Activated T-cell treated with anti-CD3 and anti-CD28 coated beads, Interleukin-2, amount 50 U/mL, for 4 hours (primary cell): ENCODE data around the gene RBFOX1. TPM values are rescaled to one million over a fixed set of nuclear protein-coding genes. Genes with fewer than 3 reads are reported as not detected.

Experiments
- ATAC-seq, 2 donors: fragments of 200-7000 bp; cut with Tn5 transposase; one replicate each; pipeline ENCODE4 v1.10.0; 2021
- DNase-seq: peaks from one replicate; pipeline ENCODE4 v3.0.0-alpha.2; 2020
- H3K27me3 Mint-ChIP-seq: one replicate; pipeline ENCODE4 v1.8.0; 2021; ENCODE audit warnings: low read depth, mixed read lengths
- H3K36me3 Mint-ChIP-seq: one replicate; pipeline ENCODE4 v1.8.0; 2022; ENCODE audit warnings: mixed read lengths; ENCODE audit not compliant: insufficient read depth
- H3K4me1 Mint-ChIP-seq: one replicate; pipeline ENCODE4 v1.8.0; 2021; ENCODE audit warnings: low read depth, mixed read lengths
- H3K4me3 Mint-ChIP-seq: one replicate; pipeline ENCODE4 v1.8.0; 2021; ENCODE audit warnings: mild to moderate bottlenecking, moderate library complexity, mixed read lengths
- H3K9me3 Mint-ChIP-seq: one replicate; pipeline ENCODE4 v1.8.0; 2021; ENCODE audit warnings: mixed read lengths
- total RNA-seq, 3 donors: library from RNA; stranded (reverse); gene quantifications; one replicate each; pipeline ENCODE4 v1.2.1, GENCODE V29; 2021

Gene RBFOX1
- total RNA-seq, 3 donors from 2014 or later = not detected

GRCh38 chr16:7644811-7645210 is 312.2 kb downstream of the RBFOX1 start:
- DNase-seq (no peak), ATAC-seq (no peak)
- Mint-ChIP-seq H3K9me3 (peaks cover 9% of the 10 kb centered on the region), H3K27me3 (no peaks in the 10 kb centered on the region), H3K4me3 (no peak overlapping the region), H3K36me3 (no peaks in the 10 kb centered on the region), H3K4me1 (no peaks in the 10 kb centered on the region)

GRCh38 chr16:7646821-7647500 is 314.3 kb downstream of the RBFOX1 start:
- peaks cover 13% of the 10 kb centered on the region for H3K9me3 Mint-ChIP-seq
- H3K4me3 Mint-ChIP-seq = no peak overlapping the region
- ATAC-seq = no peak
- H3K4me1 Mint-ChIP-seq = no peaks in the 10 kb centered on the region
- H3K27me3 Mint-ChIP-seq = no peaks in the 10 kb centered on the region
- DNase-seq = no peak
- no peaks in the 10 kb centered on the region for H3K36me3 Mint-ChIP-seq

GRCh38 chr16:7650431-7650830 is 317.8 kb downstream of the RBFOX1 start:
- Mint-ChIP-seq H3K9me3 (peaks cover 16% of the 10 kb centered on the region), H3K4me3 (no peak overlapping the region), H3K27me3 (no peaks in the 10 kb centered on the region), H3K4me1 (no peaks in the 10 kb centered on the region), H3K36me3 (no peaks in the 10 kb centered on the region)
- DNase-seq (no peak), ATAC-seq (no peak)

- Mint-ChIP-seq H3K27me3 (no peaks in the 10 kb centered on the region), H3K9me3 (peaks cover 16% of the 10 kb centered on the region), H3K36me3 (no peaks in the 10 kb centered on the region), H3K4me1 (no peaks in the 10 kb centered on the region), H3K4me3 (no peak overlapping the region)
- no peak for DNase-seq
- no peak for ATAC-seq
Observed at GRCh38 chr16:7651803-7652570, 319.3 kb downstream of the RBFOX1 start.

- Mint-ChIP-seq H3K4me1 (no peaks in the 10 kb centered on the region), H3K27me3 (no peaks in the 10 kb centered on the region), H3K9me3 (peaks cover 11% of the 10 kb centered on the region), H3K4me3 (no peak overlapping the region), H3K36me3 (no peaks in the 10 kb centered on the region)
- DNase-seq (no peak), ATAC-seq (no peak)
Observed at GRCh38 chr16:7653746-7654461, 321.3 kb downstream of the RBFOX1 start.

- DNase-seq = no peak
- Mint-ChIP-seq H3K9me3 (peaks cover 13% of the 10 kb centered on the region), H3K4me1 (no peaks in the 10 kb centered on the region), H3K36me3 (no peaks in the 10 kb centered on the region), H3K4me3 (no peak overlapping the region), H3K27me3 (no peaks in the 10 kb centered on the region)
- no peak for ATAC-seq
Observed at GRCh38 chr16:7675628-7676027, 343.0 kb downstream of the RBFOX1 start.

GRCh38 chr16:7680296-7680695 is 347.7 kb downstream of the RBFOX1 start:
- ATAC-seq = no peak
- peaks cover 7% of the 10 kb centered on the region for H3K9me3 Mint-ChIP-seq

GRCh38 chr16:7688811-7689210 is 356.2 kb downstream of the RBFOX1 start:
- Mint-ChIP-seq H3K36me3 (no peaks in the 10 kb centered on the region), H3K9me3 (peaks cover 10% of the 10 kb centered on the region), H3K4me1 (no peaks in the 10 kb centered on the region), H3K4me3 (no peak overlapping the region), H3K27me3 (no peaks in the 10 kb centered on the region)
- no peak for ATAC-seq
- DNase-seq = no peak

More at GRCh38 chr16:7680296-7680695, 347.7 kb downstream of the RBFOX1 start:
- Mint-ChIP-seq H3K36me3 (no peaks in the 10 kb centered on the region), H3K27me3 (no peaks in the 10 kb centered on the region), H3K4me3 (no peak overlapping the region), H3K4me1 (no peaks in the 10 kb centered on the region)
- DNase-seq = no peak

- Mint-ChIP-seq H3K9me3 (peaks cover 10% of the 10 kb centered on the region), H3K4me3 (no peak overlapping the region), H3K4me1 (no peaks in the 10 kb centered on the region), H3K27me3 (no peaks in the 10 kb centered on the region), H3K36me3 (no peaks in the 10 kb centered on the region)
- DNase-seq (no peak), ATAC-seq (no peak)
Observed at GRCh38 chr16:7689234-7689633, 356.6 kb downstream of the RBFOX1 start.

GRCh38 chr16:7691533-7691932 is 358.9 kb downstream of the RBFOX1 start:
- no peaks in the 10 kb centered on the region for H3K27me3 Mint-ChIP-seq
- no peak overlapping the region for H3K4me3 Mint-ChIP-seq
- peaks cover 13% of the 10 kb centered on the region for H3K9me3 Mint-ChIP-seq
- H3K4me1 Mint-ChIP-seq = no peaks in the 10 kb centered on the region
- H3K36me3 Mint-ChIP-seq = no peaks in the 10 kb centered on the region
- DNase-seq (no peak), ATAC-seq (no peak)

GRCh38 chr16:7703672-7704071 is 371.0 kb downstream of the RBFOX1 start:
- no peaks in the 10 kb centered on the region for H3K27me3 Mint-ChIP-seq
- H3K36me3 Mint-ChIP-seq = no peaks in the 10 kb centered on the region
- ATAC-seq (no peak), DNase-seq (no peak)
- no peak overlapping the region for H3K4me3 Mint-ChIP-seq
- peaks cover 19% of the 10 kb centered on the region for H3K9me3 Mint-ChIP-seq
- H3K4me1 Mint-ChIP-seq = no peaks in the 10 kb centered on the region

GRCh38 chr16:7705885-7706284 is 373.2 kb downstream of the RBFOX1 start:
- no peak for ATAC-seq
- no peak overlapping the region for H3K4me3 Mint-ChIP-seq
- H3K9me3 Mint-ChIP-seq = peaks cover 22% of the 10 kb centered on the region
- no peaks in the 10 kb centered on the region for H3K4me1 Mint-ChIP-seq
- no peak for DNase-seq
- no peaks in the 10 kb centered on the region for H3K36me3 Mint-ChIP-seq
- H3K27me3 Mint-ChIP-seq = no peaks in the 10 kb centered on the region

GRCh38 chr16:7709186-7709585 is 376.5 kb downstream of the RBFOX1 start:
- ATAC-seq = no peak
- Mint-ChIP-seq H3K36me3 (no peaks in the 10 kb centered on the region), H3K9me3 (peaks cover 22% of the 10 kb centered on the region), H3K4me1 (no peaks in the 10 kb centered on the region), H3K27me3 (no peaks in the 10 kb centered on the region), H3K4me3 (no peak overlapping the region)
- no peak for DNase-seq

GRCh38 chr16:7713244-7713643 is 380.6 kb downstream of the RBFOX1 start:
- Mint-ChIP-seq H3K9me3 (peaks cover 13% of the 10 kb centered on the region), H3K4me1 (no peaks in the 10 kb centered on the region), H3K36me3 (no peaks in the 10 kb centered on the region), H3K27me3 (no peaks in the 10 kb centered on the region), H3K4me3 (no peak overlapping the region)
- ATAC-seq (no peak), DNase-seq (no peak)
